ENCODE measurements around the gene CBL. TPM values are rescaled to one million over a fixed set of nuclear protein-coding genes. Genes with fewer than 3 reads are reported as not detected.

Gene CBL
- total RNA-seq, 1 experiment from 2014 or later = 45.6 TPM

DNA sequence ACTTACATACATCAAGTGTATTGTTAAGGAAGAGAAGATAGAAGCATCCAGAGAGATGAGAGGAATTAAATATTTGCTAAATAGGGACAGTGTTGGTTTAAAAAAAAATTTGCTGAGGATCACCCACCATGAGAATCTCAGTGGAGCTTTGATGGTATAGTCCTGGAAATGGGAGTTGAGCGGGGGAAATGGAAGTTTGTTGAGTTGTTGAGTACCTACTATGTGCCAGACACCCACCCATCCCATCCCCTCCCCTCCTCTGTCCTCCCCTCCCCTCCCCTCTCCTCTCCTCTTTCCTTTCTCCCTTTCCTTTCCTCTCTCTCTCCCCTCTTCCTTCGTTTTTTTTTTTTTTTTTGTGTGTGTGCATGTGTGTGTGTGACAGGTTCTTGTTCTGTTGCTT lies 145.1 kb downstream of the CBL start:
- TF ChIP-seq, protein P1, sequence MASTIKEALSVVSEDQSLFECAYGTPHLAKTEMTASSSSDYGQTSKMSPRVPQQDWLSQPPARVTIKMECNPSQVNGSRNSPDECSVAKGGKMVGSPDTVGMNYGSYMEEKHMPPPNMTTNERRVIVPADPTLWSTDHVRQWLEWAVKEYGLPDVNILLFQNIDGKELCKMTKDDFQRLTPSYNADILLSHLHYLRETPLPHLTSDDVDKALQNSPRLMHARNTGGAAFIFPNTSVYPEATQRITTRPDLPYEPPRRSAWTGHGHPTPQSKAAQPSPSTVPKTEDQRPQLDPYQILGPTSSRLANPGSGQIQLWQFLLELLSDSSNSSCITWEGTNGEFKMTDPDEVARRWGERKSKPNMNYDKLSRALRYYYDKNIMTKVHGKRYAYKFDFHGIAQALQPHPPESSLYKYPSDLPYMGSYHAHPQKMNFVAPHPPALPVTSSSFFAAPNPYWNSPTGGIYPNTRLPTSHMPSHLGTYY (CRISPR knock-in tag; IDR thresholded peaks at IDR 0.05) = no peak
- no peak for TF ChIP-seq ZNF219 (CRISPR knock-in tag; IDR thresholded peaks at IDR 0.05; ENCODE audit: borderline replicate concordance)
- TF ChIP-seq ESRRA (CRISPR knock-in tag; IDR thresholded peaks at IDR 0.05; ENCODE audit: borderline replicate concordance) = no peak
- TF ChIP-seq, protein P2, sequence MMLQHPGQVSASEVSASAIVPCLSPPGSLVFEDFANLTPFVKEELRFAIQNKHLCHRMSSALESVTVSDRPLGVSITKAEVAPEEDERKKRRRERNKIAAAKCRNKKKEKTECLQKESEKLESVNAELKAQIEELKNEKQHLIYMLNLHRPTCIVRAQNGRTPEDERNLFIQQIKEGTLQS (CRISPR knock-in tag; conservative IDR thresholded peaks at IDR 0.05) = no peak
- TF ChIP-seq, protein P3, sequence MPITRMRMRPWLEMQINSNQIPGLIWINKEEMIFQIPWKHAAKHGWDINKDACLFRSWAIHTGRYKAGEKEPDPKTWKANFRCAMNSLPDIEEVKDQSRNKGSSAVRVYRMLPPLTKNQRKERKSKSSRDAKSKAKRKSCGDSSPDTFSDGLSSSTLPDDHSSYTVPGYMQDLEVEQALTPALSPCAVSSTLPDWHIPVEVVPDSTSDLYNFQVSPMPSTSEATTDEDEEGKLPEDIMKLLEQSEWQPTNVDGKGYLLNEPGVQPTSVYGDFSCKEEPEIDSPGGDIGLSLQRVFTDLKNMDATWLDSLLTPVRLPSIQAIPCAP (CRISPR knock-in tag; IDR thresholded peaks at IDR 0.05) = no peak
- TF ChIP-seq, protein P4, sequence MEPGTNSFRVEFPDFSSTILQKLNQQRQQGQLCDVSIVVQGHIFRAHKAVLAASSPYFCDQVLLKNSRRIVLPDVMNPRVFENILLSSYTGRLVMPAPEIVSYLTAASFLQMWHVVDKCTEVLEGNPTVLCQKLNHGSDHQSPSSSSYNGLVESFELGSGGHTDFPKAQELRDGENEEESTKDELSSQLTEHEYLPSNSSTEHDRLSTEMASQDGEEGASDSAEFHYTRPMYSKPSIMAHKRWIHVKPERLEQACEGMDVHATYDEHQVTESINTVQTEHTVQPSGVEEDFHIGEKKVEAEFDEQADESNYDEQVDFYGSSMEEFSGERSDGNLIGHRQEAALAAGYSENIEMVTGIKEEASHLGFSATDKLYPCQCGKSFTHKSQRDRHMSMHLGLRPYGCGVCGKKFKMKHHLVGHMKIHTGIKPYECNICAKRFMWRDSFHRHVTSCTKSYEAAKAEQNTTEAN (CRISPR knock-in tag; IDR thresholded peaks at IDR 0.05) = no peak
- no peak for TF ChIP-seq TCF7 (CRISPR knock-in tag; IDR thresholded peaks at IDR 0.05; ENCODE audit: low read depth)
- TF ChIP-seq GTF2I (CRISPR knock-in tag; conservative IDR thresholded peaks at IDR 0.05) = no peak
- no peak for TF ChIP-seq ZNF396 (CRISPR knock-in tag; IDR thresholded peaks at IDR 0.05; ENCODE audit: borderline replicate concordance)
- no peak for TF ChIP-seq NFATC4 (CRISPR knock-in tag; IDR thresholded peaks at IDR 0.05)
- TF ChIP-seq FOXP1 (CRISPR knock-in tag; IDR thresholded peaks at IDR 0.05; ENCODE audit: borderline replicate concordance) = no peak
- TF ChIP-seq NR2C2 (CRISPR knock-in tag; IDR thresholded peaks at IDR 0.05) = no peak
- no peak for TF ChIP-seq OVOL2 (CRISPR knock-in tag; IDR thresholded peaks at IDR 0.05; ENCODE audit: borderline replicate concordance)
- TF ChIP-seq FOXK1 (CRISPR knock-in tag; IDR thresholded peaks at IDR 0.05) = no peak
- no peak for TF ChIP-seq FOXJ3 (CRISPR knock-in tag; IDR thresholded peaks at IDR 0.05; ENCODE audit: borderline replicate concordance)
- TF ChIP-seq ZNF671 (CRISPR knock-in tag; IDR thresholded peaks at IDR 0.05) = no peak
- TF ChIP-seq EMX1 (CRISPR knock-in tag; IDR thresholded peaks at IDR 0.05) = no peak
- TF ChIP-seq NFE2L1 (CRISPR knock-in tag; IDR thresholded peaks at IDR 0.05) = no peak
- TF ChIP-seq, protein P5, sequence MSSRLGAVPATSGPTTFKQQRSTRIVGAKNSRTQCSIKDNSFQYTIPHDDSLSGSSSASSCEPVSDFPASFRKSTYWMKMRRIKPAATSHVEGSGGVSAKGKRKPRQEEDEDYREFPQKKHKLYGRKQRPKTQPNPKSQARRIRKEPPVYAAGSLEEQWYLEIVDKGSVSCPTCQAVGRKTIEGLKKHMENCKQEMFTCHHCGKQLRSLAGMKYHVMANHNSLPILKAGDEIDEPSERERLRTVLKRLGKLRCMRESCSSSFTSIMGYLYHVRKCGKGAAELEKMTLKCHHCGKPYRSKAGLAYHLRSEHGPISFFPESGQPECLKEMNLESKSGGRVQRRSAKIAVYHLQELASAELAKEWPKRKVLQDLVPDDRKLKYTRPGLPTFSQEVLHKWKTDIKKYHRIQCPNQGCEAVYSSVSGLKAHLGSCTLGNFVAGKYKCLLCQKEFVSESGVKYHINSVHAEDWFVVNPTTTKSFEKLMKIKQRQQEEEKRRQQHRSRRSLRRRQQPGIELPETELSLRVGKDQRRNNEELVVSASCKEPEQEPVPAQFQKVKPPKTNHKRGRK (CRISPR knock-in tag; IDR thresholded peaks at IDR 0.05; ENCODE audit: borderline replicate concordance) = no peak
- TF ChIP-seq, protein P6, sequence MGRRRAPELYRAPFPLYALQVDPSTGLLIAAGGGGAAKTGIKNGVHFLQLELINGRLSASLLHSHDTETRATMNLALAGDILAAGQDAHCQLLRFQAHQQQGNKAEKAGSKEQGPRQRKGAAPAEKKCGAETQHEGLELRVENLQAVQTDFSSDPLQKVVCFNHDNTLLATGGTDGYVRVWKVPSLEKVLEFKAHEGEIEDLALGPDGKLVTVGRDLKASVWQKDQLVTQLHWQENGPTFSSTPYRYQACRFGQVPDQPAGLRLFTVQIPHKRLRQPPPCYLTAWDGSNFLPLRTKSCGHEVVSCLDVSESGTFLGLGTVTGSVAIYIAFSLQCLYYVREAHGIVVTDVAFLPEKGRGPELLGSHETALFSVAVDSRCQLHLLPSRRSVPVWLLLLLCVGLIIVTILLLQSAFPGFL (CRISPR knock-in tag; IDR thresholded peaks at IDR 0.05; ENCODE audit: borderline replicate concordance) = no peak
- DNase-seq (ENCODE audit: low spot score) (no peak), ATAC-seq (no peak)
- Mint-ChIP-seq H3K4me3 (no peak overlapping the region), H3K36me3 (no peaks in the 10 kb centered on the region), H3K27me3 (ENCODE audit: low read depth) (peaks cover 33% of the 10 kb centered on the region), H3K9me3 (0 out of 2 replicates have a peak, but pooled peaks cover 4% of the 10 kb centered on the region), H3K27ac (no peak overlapping the region), H3K4me1 (peaks cover 14% of the 10 kb centered on the region)
- ChIA-PET POLR2A (no interaction called here), CTCF (interaction anchor here (1.1 to 2.0 kb wide), 3 partner anchors 11 to 13 kb away, joined by 6 to 11 read pairs (median 8); partner anchors contain the start of gene C1QTNF5)

DNA sequence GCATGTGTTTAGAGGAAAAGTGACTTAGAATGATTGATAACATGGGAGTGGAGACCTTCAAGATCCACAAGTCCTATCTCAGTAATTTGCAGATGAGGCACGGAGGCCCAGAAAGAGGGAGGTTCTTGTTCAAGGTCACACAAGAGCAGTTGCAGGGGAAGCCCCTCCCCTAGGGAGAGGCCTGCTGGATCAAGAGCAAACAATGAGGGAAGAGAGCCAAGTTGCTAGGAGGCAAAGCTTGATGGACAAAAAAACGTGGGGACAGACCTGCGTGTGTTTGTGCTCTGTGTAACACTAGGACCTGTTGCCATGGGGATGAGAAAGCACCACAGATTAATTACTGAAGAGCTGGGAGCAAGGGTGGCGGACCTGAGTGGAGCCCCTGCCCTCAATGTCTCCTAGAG lies 146.7 kb downstream of the CBL start:
- Mint-ChIP-seq H3K27ac (no peak overlapping the region; the same call in 1 of the 2 replicates), H3K36me3 (peaks cover 6% of the 10 kb centered on the region), H3K27me3 (ENCODE audit: low read depth) (peaks cover 27% of the 10 kb centered on the region), H3K9me3 (0 out of 2 replicates have a peak, but pooled peaks cover 4% of the 10 kb centered on the region), H3K4me1 (peaks cover 22% of the 10 kb centered on the region), H3K4me3 (no peak overlapping the region)
- DNase-seq (ENCODE audit: low spot score) (no peak), ATAC-seq (no peak)
- ChIA-PET POLR2A (no interaction called here), CTCF (interaction anchor here (1.0 to 2.4 kb wide), 5 partner anchors 13 to 376 kb away, joined by 3 to 14 read pairs (median 8); partner anchors contain the start of genes C1QTNF5 and NECTIN1)
- TF ChIP-seq ATF1 (CRISPR knock-in tag; IDR thresholded peaks at IDR 0.05) = no peak
- TF ChIP-seq, protein P7, sequence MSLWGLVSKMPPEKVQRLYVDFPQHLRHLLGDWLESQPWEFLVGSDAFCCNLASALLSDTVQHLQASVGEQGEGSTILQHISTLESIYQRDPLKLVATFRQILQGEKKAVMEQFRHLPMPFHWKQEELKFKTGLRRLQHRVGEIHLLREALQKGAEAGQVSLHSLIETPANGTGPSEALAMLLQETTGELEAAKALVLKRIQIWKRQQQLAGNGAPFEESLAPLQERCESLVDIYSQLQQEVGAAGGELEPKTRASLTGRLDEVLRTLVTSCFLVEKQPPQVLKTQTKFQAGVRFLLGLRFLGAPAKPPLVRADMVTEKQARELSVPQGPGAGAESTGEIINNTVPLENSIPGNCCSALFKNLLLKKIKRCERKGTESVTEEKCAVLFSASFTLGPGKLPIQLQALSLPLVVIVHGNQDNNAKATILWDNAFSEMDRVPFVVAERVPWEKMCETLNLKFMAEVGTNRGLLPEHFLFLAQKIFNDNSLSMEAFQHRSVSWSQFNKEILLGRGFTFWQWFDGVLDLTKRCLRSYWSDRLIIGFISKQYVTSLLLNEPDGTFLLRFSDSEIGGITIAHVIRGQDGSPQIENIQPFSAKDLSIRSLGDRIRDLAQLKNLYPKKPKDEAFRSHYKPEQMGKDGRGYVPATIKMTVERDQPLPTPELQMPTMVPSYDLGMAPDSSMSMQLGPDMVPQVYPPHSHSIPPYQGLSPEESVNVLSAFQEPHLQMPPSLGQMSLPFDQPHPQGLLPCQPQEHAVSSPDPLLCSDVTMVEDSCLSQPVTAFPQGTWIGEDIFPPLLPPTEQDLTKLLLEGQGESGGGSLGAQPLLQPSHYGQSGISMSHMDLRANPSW (CRISPR knock-in tag; conservative IDR thresholded peaks at IDR 0.05; ENCODE audit: low read depth) = no peak
- TF ChIP-seq, protein P8, sequence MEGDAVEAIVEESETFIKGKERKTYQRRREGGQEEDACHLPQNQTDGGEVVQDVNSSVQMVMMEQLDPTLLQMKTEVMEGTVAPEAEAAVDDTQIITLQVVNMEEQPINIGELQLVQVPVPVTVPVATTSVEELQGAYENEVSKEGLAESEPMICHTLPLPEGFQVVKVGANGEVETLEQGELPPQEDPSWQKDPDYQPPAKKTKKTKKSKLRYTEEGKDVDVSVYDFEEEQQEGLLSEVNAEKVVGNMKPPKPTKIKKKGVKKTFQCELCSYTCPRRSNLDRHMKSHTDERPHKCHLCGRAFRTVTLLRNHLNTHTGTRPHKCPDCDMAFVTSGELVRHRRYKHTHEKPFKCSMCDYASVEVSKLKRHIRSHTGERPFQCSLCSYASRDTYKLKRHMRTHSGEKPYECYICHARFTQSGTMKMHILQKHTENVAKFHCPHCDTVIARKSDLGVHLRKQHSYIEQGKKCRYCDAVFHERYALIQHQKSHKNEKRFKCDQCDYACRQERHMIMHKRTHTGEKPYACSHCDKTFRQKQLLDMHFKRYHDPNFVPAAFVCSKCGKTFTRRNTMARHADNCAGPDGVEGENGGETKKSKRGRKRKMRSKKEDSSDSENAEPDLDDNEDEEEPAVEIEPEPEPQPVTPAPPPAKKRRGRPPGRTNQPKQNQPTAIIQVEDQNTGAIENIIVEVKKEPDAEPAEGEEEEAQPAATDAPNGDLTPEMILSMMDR (IDR thresholded peaks at IDR 0.05) = no peak
- no peak for TF ChIP-seq CREM (CRISPR knock-in tag; IDR thresholded peaks at IDR 0.05)
